Activated B cell treated with CpG ODN at 0.5 μM for 24 hours (primary cell): ENCODE data around the gene QPRT. TPM values are rescaled to one million over a fixed set of nuclear protein-coding genes. Genes with fewer than 3 reads are reported as not detected.
A peak's percentile ranks its signal among the peaks of the same experiment; 100 is the strongest.
"Not testable (repeated sequence)": the region's sequence is repeated elsewhere in the genome, so short reads cannot be mapped to it uniquely, and the experiment has no call there.

Source experiments
- ATAC-seq: fragments of 200-7000 bp; cut with Tn5 transposase; one replicate; pipeline ENCODE4 v1.10.0; 2021; ENCODE audit warnings: low read depth, mild to moderate bottlenecking, moderate library complexity
- CTCF ChIA-PET: fragments of 350-600 bp; sonication (Branson Sonifier 250); formaldehyde crosslinking; loops from one replicate; lab custom pipeline; 2021; ENCODE audit warnings: antibody characterized with exemption; lab: Charles Lee
- POLR2A ChIA-PET: fragments of 350-600 bp; sonication (Branson Sonifier 250); formaldehyde crosslinking; loops from one replicate; lab custom pipeline; 2021; ENCODE audit warnings: antibody characterized with exemption; lab: Charles Lee
- DNase-seq: peaks from one replicate; pipeline ENCODE4 v3.0.0; 2022
- H3K27ac Mint-ChIP-seq: one replicate; pipeline ENCODE4 v1.8.0; 2020; ENCODE audit warnings: mixed read lengths
- H3K27me3 Mint-ChIP-seq: one replicate; pipeline ENCODE4 v1.8.0; 2021; ENCODE audit warnings: mixed read lengths
- H3K36me3 Mint-ChIP-seq: one replicate; pipeline ENCODE4 v1.8.0; 2021; ENCODE audit warnings: low read depth, mixed read lengths
- H3K4me1 Mint-ChIP-seq: one replicate; pipeline ENCODE4 v1.8.0; 2021; ENCODE audit warnings: mixed read lengths
- H3K4me3 Mint-ChIP-seq: one replicate; pipeline ENCODE4 v1.8.0; 2020; ENCODE audit warnings: mild to moderate bottlenecking, mixed read lengths
- H3K9me3 Mint-ChIP-seq: one replicate; pipeline ENCODE4 v1.8.0; 2020; ENCODE audit warnings: mixed read lengths
- CTCF ChIP-seq: fragments of 200-600 bp; IDR thresholded peaks from one replicate; pipeline ENCODE4 v1.8.0; 2022; ENCODE audit warnings: antibody characterized with exemption, mild to moderate bottlenecking
- intact Hi-C: fragments of 100-400 bp; cut with micrococcal nuclease; formaldehyde crosslinking; loops from one replicate; pipeline ENCODE4 v1.15.1; 2024
- total RNA-seq: library from RNA; stranded (reverse); gene quantifications from 2 replicates; pipeline ENCODE4 v1.2.3, GENCODE V29; 2022

The QPRT gene
- total RNA-seq, 1 donor from 2014 or later, result 0.84 TPM

DNA sequence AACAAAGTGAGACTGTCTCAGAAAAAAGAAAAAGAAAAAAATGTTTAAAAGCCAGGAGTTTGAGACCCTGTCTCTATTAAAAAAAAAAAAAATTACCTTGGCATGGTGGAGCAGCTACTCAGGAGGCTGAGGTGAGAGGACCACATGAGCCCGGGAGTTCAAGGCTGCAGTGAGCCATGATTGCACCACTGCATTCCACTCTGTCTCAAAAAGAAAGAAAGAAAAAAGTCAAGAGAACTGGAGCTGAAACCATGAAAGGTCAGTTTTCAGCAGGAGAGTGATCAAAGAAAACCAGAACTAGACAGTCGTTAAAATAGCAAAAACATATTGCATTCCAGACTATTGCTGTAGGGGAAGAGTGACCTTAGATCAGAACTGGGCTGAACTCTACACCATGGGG, 8.8 kb downstream of the QPRT start:
- CTCF ChIA-PET, result interaction anchor here (0.7 to 1.2 kb wide), 3 partner anchors 9 to 161 kb away, joined by 3 read pairs; partner anchors contain the start of gene QPRT
- Mint-ChIP-seq H3K4me3 (no peak overlapping the region), H3K27me3 (no peaks in the 10 kb centered on the region), H3K4me1 (peaks cover 17% of the 10 kb centered on the region), H3K9me3 (no peaks in the 10 kb centered on the region), H3K36me3 (no peaks in the 10 kb centered on the region), H3K27ac (no peak overlapping the region)
- intact Hi-C loops, result no loop called here
- ATAC-seq (no peak), DNase-seq (no peak)
- no peak for TF ChIP-seq CTCF
- POLR2A ChIA-PET, result interaction anchor here (0.6 to 0.7 kb wide), 2 partner anchors 10 to 35 kb away, joined by 3 read pairs; no protein-coding TSS in a partner anchor

DNA sequence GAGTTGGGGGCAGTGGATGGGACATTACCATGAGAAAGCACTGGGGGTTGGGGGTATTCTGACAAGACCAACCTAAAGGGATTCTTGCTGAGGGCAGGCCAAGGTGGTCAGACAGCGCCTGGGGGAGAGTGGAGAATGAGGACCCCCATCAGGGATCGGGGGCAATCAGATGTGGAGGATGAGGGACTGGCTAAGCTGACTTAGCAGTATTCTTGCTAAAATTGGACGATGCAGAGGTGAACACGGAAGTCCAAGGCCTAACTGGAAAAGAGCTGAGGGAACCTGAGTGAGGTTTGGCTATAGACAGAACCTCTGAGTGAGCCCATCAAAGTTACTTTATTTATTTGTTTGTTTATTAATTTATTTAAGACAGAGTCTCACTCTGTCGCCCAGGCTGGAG, 9.2 kb downstream of the QPRT start:
- no peak overlapping the region for H3K27ac Mint-ChIP-seq

DNA sequence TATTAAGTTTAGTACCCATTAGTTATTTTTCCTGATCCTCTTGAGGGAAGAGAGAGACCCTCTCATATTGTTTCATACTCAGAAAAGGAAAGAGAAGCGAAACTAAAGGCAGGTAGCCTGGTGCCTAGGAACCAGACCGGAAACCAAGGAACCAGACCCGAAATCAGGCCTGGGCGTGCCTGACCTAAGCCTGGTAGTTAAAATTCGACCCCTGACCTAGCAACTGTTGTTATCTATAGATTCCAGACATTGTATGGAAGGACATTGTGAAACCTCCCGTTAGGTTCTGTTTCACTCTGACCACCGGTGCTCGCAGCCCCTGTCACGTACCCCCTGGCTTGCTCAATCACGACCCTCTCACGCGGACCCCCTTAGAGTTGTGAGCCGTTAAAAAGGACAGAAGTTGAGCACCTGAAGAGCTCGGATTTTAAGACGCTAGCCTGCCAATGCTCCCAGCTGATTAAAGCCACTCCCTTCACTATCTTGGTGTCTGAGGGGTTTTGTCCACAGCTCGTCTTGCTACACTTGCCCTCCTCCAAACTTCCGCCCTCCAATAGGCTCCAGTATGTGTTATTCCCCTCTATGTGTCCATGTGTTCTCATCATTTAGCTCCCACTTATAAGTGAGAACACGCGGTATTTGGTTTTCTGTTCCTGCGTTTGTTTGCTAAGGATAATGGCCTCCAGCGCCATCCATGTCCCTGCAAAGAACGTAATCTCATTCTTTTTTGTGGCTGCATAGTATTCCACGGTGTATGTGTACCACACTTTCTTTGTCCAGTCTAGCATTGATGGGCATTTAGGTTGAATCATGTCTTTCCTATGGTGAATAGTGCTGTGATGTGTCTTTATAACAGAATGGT, 10.7 kb downstream of the QPRT start:
- DNase-seq, H3K27me3 Mint-ChIP-seq, H3K4me3 Mint-ChIP-seq, ATAC-seq, intact Hi-C loops, CTCF ChIA-PET, H3K36me3 Mint-ChIP-seq, POLR2A ChIA-PET, H3K9me3 Mint-ChIP-seq: not testable (repeated sequence)
- Mint-ChIP-seq H3K27ac (peak overlapping the region; percentile 4), H3K4me1 (peaks cover 17% of the 10 kb centered on the region)

More for the DNA sequence above, 9.2 kb downstream of the QPRT start:
- Mint-ChIP-seq H3K27me3 (no peaks in the 10 kb centered on the region), H3K9me3 (no peaks in the 10 kb centered on the region), H3K36me3 (no peaks in the 10 kb centered on the region), H3K4me3 (no peak overlapping the region), H3K4me1 (peaks cover 17% of the 10 kb centered on the region)
- POLR2A ChIA-PET, result interaction anchor here (0.6 to 0.7 kb wide), 2 partner anchors 14 to 44 kb away, joined by 7 to 15 read pairs; no protein-coding TSS in a partner anchor
- intact Hi-C loops, result no loop called here
- DNase-seq, result no peak
- no peak for TF ChIP-seq CTCF
- CTCF ChIA-PET, result interaction anchor here (0.7 to 1.2 kb wide), 2 partner anchors 10 to 13 kb away, joined by 3 read pairs; partner anchors contain the start of gene QPRT
- no peak for ATAC-seq

DNA sequence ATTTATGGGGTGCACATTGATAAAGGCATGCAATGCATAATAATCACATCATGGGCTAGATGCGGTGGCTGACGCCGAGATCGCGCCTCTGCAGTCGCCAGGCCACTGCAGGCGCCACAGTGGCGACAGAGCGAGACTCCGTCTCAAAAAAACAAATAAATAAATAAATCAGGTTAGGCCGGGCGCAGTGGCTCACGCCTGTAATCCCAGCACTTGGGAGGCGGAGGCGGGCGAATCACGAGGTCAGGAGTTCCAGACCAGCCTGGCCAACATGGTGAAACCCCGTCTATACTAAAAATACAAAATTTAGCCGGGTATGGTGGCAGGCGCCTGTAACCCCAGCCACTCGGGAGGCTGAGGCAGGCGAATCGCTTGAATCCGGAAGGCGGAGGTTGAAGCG, 13.6 kb downstream of the QPRT start:
- not testable (repeated sequence) for H3K36me3 Mint-ChIP-seq, H3K27ac Mint-ChIP-seq, H3K4me3 Mint-ChIP-seq, DNase-seq, ATAC-seq, H3K27me3 Mint-ChIP-seq, H3K9me3 Mint-ChIP-seq
- ChIA-PET CTCF (interaction anchor here (0.6 to 2.2 kb wide), 6 partner anchors 10 to 340 kb away, joined by 3 to 8 read pairs (median 3); no protein-coding TSS in a partner anchor), POLR2A (interaction anchor here (0.8 to 1.1 kb wide), 2 partner anchors 48 to 233 kb away, joined by 4 to 6 read pairs; partner anchors contain the start of gene KCTD13)
- intact Hi-C loops, result loop anchor here (1.0 to 2.0 kb wide), 4 partner anchors 124 to 329 kb away; partner anchors contain the start of gene PAGR1
- peaks cover 14% of the 10 kb centered on the region for H3K4me1 Mint-ChIP-seq

DNA sequence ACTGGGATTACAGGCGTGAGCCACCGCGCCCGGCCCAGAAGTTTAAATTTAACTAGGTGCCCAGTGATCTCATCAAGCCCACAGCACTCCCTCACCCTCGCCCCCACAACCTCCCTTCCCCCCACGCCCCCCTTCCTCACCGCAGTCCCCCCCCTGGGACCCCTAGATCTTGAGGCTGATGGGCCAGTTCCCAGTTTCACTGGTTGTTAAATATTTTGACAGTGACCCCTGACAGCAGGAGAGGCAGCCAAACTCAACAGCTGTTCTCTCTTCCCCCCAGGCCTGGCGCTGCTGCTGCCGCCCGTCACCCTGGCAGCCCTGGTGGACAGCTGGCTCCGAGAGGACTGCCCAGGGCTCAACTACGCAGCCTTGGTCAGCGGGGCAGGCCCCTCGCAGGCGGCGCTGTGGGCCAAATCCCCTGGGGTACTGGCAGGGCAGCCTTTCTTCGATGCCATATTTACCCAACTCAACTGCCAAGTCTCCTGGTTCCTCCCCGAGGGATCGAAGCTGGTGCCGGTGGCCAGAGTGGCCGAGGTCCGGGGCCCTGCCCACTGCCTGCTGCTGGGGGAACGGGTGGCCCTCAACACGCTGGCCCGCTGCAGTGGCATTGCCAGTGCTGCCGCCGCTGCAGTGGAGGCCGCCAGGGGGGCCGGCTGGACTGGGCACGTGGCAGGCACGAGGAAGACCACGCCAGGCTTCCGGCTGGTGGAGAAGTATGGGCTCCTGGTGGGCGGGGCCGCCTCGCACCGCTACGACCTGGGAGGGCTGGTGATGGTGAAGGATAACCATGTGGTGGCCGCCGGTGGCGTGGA, 15.6 kb downstream of the QPRT start:
- peaks cover 8% of the 10 kb centered on the region for H3K9me3 Mint-ChIP-seq
- ATAC-seq (no peak), DNase-seq (no peak)
- no peaks in the 10 kb centered on the region for H3K27me3 Mint-ChIP-seq
- no peaks in the 10 kb centered on the region for H3K36me3 Mint-ChIP-seq
- H3K4me3 Mint-ChIP-seq, result no peak overlapping the region
- TF ChIP-seq CTCF, result no peak
- peaks cover 13% of the 10 kb centered on the region for H3K4me1 Mint-ChIP-seq
- no peak overlapping the region for H3K27ac Mint-ChIP-seq
- intact Hi-C loops, result no loop called here
- ChIA-PET CTCF (interaction anchor here (0.6 kb wide), 1 partner anchor 13 kb away, joined by 4 read pairs; no protein-coding TSS in a partner anchor), POLR2A (no interaction called here)

- DNase-seq, CTCF ChIA-PET, ATAC-seq, H3K36me3 Mint-ChIP-seq, intact Hi-C loops, H3K4me3 Mint-ChIP-seq, H3K27ac Mint-ChIP-seq, H3K27me3 Mint-ChIP-seq, H3K9me3 Mint-ChIP-seq: not testable (repeated sequence)
- H3K4me1 Mint-ChIP-seq, result peaks cover 11% of the 10 kb centered on the region
- POLR2A ChIA-PET, result interaction anchor here (0.6 kb wide), 2 partner anchors 13 to 55 kb away, joined by 3 to 6 read pairs; no protein-coding TSS in a partner anchor
Observed at GRCh38 chr16:29695675-29696074, 16.7 kb downstream of the QPRT start.
